Measurements from ENCODE around the gene GSG1L.

GSG1L gene

DNA sequence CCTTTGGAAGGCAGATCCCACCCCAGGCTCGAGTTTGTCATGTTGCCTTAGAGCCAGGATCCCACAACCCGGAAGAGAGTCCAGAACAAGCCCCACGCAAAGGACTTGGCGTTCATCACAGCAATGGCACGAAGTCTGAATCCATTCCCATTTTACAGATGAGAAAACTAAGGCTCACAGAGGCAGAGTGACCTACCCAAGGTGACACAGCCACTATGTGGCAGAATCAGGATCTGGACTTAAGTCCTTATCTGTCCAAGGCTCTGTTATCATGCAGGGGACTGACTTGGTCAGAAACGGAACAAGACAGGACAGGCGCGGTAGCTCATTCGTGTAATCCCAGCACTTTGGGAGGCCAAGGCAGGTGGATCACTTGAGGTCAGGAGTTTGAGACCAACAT, 86.5 kb downstream of the GSG1L start:
- Mint-ChIP-seq H3K27ac (no peak overlapping the region), H3K4me1 (ENCODE audit: low read depth) (peaks cover 4% of the 10 kb centered on the region), H3K9me3 (ENCODE audit: low read depth) (no peaks in the 10 kb centered on the region), H3K36me3 (no peaks in the 10 kb centered on the region), H3K27me3 (peaks cover 6% of the 10 kb centered on the region), H3K4me3 (no peak overlapping the region)

DNA sequence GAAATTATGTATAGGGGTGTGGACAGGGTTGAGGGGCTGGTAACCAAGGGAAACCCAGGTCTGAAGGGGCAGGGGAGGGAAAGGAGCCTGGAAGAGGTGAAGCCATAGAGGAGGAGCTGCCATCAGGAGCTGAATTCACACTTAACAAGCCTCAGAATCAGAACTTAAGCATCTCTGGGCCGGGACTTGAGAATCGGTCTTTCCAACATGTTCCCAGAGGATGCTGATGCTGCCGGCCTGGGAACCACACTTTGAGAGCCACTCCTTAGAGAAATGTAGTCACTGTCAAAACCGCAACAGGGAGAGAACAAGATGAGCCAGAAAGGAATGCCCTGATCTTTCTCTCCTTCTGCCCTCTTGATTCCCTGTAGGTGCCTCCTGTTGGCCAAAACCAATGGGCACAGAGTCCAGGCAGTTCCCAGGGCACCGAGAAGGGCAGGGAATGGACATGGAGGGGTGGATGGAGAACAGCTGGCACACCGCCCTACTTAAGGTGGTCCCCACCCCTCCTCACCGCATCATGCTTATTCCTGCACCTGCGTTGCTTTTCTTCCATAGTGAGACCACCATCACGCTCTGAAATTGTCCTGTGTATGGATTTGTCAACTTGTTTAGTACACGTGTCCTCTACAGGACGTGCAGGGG, 88.5 kb downstream of the GSG1L start:
- no peak overlapping the region for H3K4me3 Mint-ChIP-seq
- no peak overlapping the region for H3K27ac Mint-ChIP-seq
- H3K27me3 Mint-ChIP-seq, result peaks cover 6% of the 10 kb centered on the region
- peaks cover 4% of the 10 kb centered on the region for H3K4me1 Mint-ChIP-seq (ENCODE audit: low read depth)
- no peaks in the 10 kb centered on the region for H3K9me3 Mint-ChIP-seq (ENCODE audit: low read depth)
- H3K36me3 Mint-ChIP-seq, result no peaks in the 10 kb centered on the region

DNA sequence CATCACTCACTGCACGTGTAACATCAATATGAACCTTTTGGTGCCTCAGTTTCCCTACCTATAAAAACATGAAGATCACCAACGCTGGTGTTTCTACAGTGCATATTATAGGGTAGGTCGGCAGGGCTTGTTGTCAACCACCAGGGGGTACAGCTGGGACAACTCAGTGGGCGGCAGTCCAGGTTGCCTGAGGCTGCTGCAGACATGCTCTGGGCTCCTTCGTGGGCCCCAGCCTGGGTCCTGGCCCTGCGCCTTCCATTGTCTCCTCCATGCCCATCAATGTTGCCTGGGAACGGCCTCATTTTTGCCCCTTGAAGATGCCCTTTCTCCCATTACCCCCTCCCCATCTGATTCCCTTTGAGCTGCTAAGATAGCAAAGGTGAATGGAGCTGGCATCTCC, 89.8 kb downstream of the GSG1L start:
- H3K4me3 Mint-ChIP-seq, result no peak overlapping the region
- no peaks in the 10 kb centered on the region for H3K36me3 Mint-ChIP-seq
- H3K27me3 Mint-ChIP-seq, result peaks cover 4% of the 10 kb centered on the region
- no peaks in the 10 kb centered on the region for H3K9me3 Mint-ChIP-seq (ENCODE audit: low read depth)
- peaks cover 4% of the 10 kb centered on the region for H3K4me1 Mint-ChIP-seq (ENCODE audit: low read depth)
- H3K27ac Mint-ChIP-seq, result no peak overlapping the region

- H3K36me3 Mint-ChIP-seq, result no peaks in the 10 kb centered on the region
These were observed 91.0 kb downstream of the GSG1L start for GRCh38 chr16:27972500-27972899.

GRCh38 chr16:27969574-27969973, 93.9 kb downstream of the GSG1L start:
- Mint-ChIP-seq H3K27ac (no peak overlapping the region), H3K36me3 (no peaks in the 10 kb centered on the region), H3K4me3 (no peak overlapping the region), H3K9me3 (ENCODE audit: low read depth) (no peaks in the 10 kb centered on the region), H3K27me3 (peaks cover 2% of the 10 kb centered on the region), H3K4me1 (ENCODE audit: low read depth) (peaks cover 4% of the 10 kb centered on the region)

More at GRCh38 chr16:27972500-27972899, 91.0 kb downstream of the GSG1L start:
- H3K9me3 Mint-ChIP-seq (ENCODE audit: low read depth), result no peaks in the 10 kb centered on the region
- H3K4me3 Mint-ChIP-seq, result no peak overlapping the region
- peaks cover 4% of the 10 kb centered on the region for H3K27me3 Mint-ChIP-seq
- no peak overlapping the region for H3K27ac Mint-ChIP-seq
- H3K4me1 Mint-ChIP-seq (ENCODE audit: low read depth), result peaks cover 4% of the 10 kb centered on the region

DNA sequence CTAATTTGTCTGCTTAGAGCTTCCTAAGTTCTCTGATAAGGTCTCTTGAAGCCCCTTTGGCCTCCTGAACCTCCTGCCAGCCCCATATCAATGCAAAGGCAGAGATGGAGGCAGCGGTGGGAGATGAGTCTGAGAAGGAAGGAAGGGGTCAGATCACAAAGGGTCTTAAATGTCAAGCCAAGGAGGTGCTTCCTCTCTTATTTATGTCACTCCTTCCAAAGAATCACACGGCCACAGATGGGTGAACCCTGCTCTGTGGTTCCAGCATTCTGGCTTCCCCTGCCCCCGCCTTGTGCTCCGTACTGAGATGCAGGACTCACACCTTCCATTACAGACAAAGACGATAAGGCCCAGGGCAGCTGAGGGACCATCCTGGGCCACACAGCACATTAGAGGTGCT, 96.3 kb downstream of the GSG1L start:
- Mint-ChIP-seq H3K27ac (no peak overlapping the region), H3K9me3 (ENCODE audit: low read depth) (no peaks in the 10 kb centered on the region), H3K27me3 (peaks cover 6% of the 10 kb centered on the region), H3K4me3 (no peak overlapping the region), H3K36me3 (no peaks in the 10 kb centered on the region), H3K4me1 (ENCODE audit: low read depth) (no peaks in the 10 kb centered on the region)

GRCh38 chr16:27966756-27967155, 96.8 kb downstream of the GSG1L start:
- peaks cover 6% of the 10 kb centered on the region for H3K27me3 Mint-ChIP-seq

DNA sequence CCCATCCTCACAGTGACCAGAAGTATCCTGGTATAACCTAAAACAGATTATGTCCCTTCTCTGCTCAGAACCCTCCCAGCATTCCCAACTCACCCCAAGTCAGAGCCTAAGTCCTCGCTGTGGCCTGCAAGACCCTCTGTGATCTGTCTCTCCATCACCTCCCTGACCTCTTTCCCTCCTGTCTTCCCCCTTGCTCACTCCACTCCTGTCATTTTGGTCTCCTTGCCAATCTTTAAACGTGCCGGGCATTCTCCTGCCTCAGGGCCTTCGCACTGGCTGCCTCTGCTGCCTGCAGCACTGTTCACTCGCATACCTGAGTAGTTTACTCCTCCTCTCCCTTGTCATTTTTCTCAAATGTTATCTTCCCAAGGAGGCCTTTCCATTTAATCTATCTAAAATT, 97.7 kb downstream of the GSG1L start:
- no peaks in the 10 kb centered on the region for H3K9me3 Mint-ChIP-seq (ENCODE audit: low read depth)
- no peaks in the 10 kb centered on the region for H3K36me3 Mint-ChIP-seq
- H3K27ac Mint-ChIP-seq, result no peak overlapping the region
- no peak overlapping the region for H3K4me3 Mint-ChIP-seq
- H3K27me3 Mint-ChIP-seq, result peaks cover 6% of the 10 kb centered on the region
- no peaks in the 10 kb centered on the region for H3K4me1 Mint-ChIP-seq (ENCODE audit: low read depth)

More at GRCh38 chr16:27966756-27967155, 96.8 kb downstream of the GSG1L start:
- Mint-ChIP-seq H3K36me3 (no peaks in the 10 kb centered on the region), H3K9me3 (ENCODE audit: low read depth) (no peaks in the 10 kb centered on the region), H3K4me1 (ENCODE audit: low read depth) (no peaks in the 10 kb centered on the region), H3K27ac (no peak overlapping the region), H3K4me3 (no peak overlapping the region)

DNA sequence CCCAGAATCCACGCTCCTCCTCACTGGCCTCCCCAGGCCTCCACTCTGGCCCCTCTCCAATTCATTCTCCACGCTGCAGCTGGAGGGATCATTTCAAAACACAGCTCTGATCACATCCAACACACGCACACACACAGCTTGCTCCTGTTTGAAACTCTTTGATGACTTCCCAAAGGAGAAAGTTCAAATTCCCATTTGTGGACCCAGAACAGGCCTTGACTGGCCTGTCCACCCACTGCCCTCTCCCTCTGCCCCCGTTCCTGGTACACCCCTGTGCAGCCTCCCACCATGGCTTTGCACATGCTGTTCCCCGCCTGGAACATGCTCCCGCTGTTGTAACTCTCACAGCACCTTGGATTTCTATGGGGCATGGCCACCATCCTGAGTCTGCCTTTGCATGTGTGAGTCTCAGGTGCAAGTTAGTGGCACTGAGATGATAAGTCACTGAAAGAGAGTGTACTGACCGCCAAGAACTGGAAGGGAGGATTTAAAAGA, 100.0 kb downstream of the GSG1L start:
- H3K36me3 Mint-ChIP-seq, result no peaks in the 10 kb centered on the region
- no peaks in the 10 kb centered on the region for H3K9me3 Mint-ChIP-seq (ENCODE audit: low read depth)
- H3K4me1 Mint-ChIP-seq (ENCODE audit: low read depth), result no peaks in the 10 kb centered on the region
- no peak overlapping the region for H3K27ac Mint-ChIP-seq
- no peak overlapping the region for H3K4me3 Mint-ChIP-seq
- H3K27me3 Mint-ChIP-seq, result peaks cover 4% of the 10 kb centered on the region

DNA sequence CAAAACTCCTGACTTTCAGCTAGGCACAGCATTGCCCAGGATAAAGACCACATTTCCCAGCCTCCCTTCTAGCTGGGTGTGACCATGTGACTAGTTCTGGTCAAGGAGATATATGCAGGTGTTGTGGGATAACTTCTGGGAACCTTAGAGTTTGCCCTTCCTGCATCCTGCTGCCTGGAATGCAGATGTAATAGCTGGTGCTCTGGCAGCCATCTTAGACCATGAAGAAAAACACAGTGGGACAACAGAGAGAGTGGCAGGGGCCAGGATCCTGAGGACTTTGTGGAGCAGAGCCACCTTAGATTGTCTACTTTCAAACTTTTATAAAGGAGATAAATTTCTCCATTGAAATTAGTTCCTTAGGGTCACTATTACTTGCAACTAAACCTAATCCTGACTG, 101.3 kb downstream of the GSG1L start:
- H3K27ac Mint-ChIP-seq, result no peak overlapping the region
- H3K4me3 Mint-ChIP-seq, result no peak overlapping the region
- no peaks in the 10 kb centered on the region for H3K4me1 Mint-ChIP-seq (ENCODE audit: low read depth)
- no peaks in the 10 kb centered on the region for H3K36me3 Mint-ChIP-seq
- H3K9me3 Mint-ChIP-seq (ENCODE audit: low read depth), result peaks cover 4% of the 10 kb centered on the region
- peaks cover 10% of the 10 kb centered on the region for H3K27me3 Mint-ChIP-seq

DNA sequence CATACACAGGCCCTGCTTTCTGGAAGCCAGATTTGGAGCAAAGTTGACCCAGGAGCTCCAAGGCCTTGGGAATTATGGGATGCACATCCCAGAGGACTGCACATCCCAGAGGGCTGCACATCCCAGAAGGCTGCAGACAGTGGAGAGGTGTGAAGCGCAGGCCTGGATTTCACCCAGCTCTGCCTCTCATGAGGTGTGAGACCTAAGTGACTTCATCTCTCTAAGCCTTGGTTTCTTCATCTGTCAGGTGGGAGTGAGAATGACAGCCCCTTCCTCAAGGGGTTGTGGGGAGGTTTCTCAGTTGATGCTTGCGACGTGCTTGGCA, 102.3 kb downstream of the GSG1L start:
- Mint-ChIP-seq H3K4me3 (no peak overlapping the region), H3K27ac (no peak overlapping the region), H3K9me3 (ENCODE audit: low read depth) (peaks cover 4% of the 10 kb centered on the region), H3K4me1 (ENCODE audit: low read depth) (no peaks in the 10 kb centered on the region), H3K36me3 (no peaks in the 10 kb centered on the region), H3K27me3 (peaks cover 14% of the 10 kb centered on the region)

DNA sequence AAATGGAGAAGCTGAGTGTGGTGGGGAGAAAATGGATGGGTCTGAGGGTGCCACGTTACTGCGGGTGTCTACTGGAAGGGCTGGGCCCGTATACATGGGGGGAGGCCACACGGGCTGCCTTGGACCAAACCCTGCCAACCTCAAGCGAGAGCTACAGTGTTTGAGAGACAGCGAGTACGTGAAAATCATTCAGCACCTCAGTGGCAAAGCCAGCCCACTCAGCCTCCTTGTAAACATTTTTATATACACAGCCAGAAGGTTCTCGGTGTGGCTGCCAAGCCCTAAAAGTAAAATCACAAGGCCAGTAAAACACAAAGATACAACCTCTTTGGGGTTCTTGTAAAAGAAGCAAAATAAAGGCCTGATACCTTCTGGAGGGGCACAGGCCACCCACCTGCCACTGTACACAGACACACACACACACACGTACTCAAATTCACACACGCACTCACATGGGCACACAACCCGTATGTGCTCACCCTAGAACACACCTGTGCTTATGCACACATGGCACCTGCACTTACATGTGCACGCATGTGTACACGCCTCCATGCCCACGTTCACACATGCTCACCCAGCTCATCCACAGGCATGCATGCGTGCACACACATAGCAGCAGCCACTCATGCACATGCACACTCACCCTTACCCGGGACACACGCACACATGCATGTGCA, 102.8 kb downstream of the GSG1L start:
- Mint-ChIP-seq H3K9me3 (ENCODE audit: low read depth) (peaks cover 4% of the 10 kb centered on the region), H3K4me1 (ENCODE audit: low read depth) (no peaks in the 10 kb centered on the region), H3K27me3 (peaks cover 14% of the 10 kb centered on the region), H3K27ac (no peak overlapping the region), H3K36me3 (no peaks in the 10 kb centered on the region), H3K4me3 (no peak overlapping the region)

DNA sequence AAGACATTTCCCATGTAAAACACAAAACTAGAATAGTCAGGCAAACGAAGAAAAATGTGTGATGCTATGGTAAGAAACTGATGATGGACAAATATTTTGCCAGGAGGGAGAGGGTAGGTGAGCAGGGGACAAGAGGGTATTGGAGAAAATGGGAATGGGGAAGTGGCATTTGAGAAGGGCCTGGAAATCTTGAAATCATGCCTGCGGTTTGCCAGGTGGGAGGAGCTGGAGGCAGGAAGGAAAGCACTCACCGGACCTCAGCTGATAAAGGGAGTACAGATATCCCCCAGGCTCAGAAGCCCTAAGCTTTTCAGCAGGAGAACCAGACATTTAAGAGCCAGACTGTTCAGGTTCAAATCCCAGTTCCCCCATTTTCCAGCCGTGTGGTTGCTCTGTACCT, 103.6 kb downstream of the GSG1L start:
- no peak overlapping the region for H3K4me3 Mint-ChIP-seq

DNA sequence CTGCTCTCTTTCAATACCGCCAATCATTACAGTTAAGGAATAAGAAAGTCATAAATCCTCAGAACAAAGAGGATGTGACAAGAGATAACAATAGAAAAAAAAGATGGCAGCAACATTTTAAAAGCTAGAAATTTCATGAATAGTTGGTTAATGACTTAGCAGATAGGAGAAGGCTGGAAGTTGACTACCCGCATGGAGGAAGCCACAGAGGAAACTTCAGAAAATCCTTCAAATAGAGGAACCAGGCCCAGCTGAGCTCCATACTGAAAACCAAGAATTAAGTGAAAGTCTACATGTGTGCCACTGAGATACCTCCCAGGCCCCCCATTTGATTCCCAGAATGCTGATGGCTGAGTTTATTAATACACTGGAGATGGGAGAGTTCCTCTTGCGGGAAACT, 109.3 kb downstream of the GSG1L start:
- H3K36me3 Mint-ChIP-seq, result peaks cover 3% of the 10 kb centered on the region
- no peak overlapping the region for H3K27ac Mint-ChIP-seq
- no peaks in the 10 kb centered on the region for H3K4me1 Mint-ChIP-seq (ENCODE audit: low read depth)
- peaks cover 28% of the 10 kb centered on the region for H3K27me3 Mint-ChIP-seq
- H3K9me3 Mint-ChIP-seq (ENCODE audit: low read depth), result peaks cover 14% of the 10 kb centered on the region
- H3K4me3 Mint-ChIP-seq, result no peak overlapping the region

More for the DNA sequence above, 103.6 kb downstream of the GSG1L start:
- Mint-ChIP-seq H3K4me1 (ENCODE audit: low read depth) (no peaks in the 10 kb centered on the region), H3K27ac (no peak overlapping the region), H3K9me3 (ENCODE audit: low read depth) (peaks cover 12% of the 10 kb centered on the region), H3K36me3 (peaks cover 3% of the 10 kb centered on the region), H3K27me3 (peaks cover 17% of the 10 kb centered on the region)

GRCh38 chr16:27952811-27953210, 110.7 kb downstream of the GSG1L start:
- Mint-ChIP-seq H3K27ac (no peak overlapping the region), H3K36me3 (peaks cover 3% of the 10 kb centered on the region), H3K4me1 (ENCODE audit: low read depth) (no peaks in the 10 kb centered on the region), H3K27me3 (peaks cover 28% of the 10 kb centered on the region), H3K4me3 (no peak overlapping the region), H3K9me3 (ENCODE audit: low read depth) (peaks cover 14% of the 10 kb centered on the region)
